ENCODE data around the gene TRAK1. TPM values are rescaled to one million over a fixed set of nuclear protein-coding genes. Genes with fewer than 3 reads are reported as not detected.

TRAK1 gene
- total and polyA plus RNA-seq, 10 of the 15 experiments (the other 5 are each of a cell fraction or from before 2014, with no cell fraction given) = 6.6 to 46.2 (median 23.7) TPM

DNA sequence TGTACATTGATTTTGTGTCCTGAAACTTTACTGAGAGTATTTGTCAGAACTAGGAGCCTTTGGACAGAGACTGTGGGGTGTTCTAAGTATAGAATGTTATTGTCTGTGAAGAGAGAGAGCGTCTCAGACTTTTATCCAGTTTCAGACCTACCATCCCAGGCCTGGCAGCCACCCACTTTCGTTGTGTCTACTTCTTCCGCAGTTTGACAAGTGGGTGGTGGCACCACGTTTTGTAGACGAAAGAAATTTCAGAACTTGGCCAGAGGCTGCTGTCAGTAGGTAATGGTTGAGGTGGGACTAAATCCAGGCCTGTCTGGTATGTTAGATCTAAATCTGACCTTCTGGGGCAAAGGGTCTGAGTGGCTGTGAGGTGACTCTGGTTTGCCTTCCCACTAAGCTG is 13.4 kb upstream of the TRAK1 start:
- in situ Hi-C loops (cut with MboI) (no loop called here), intact Hi-C loops (cut with micrococcal nuclease; ENCODE audit: unreplicated experiment) (no loop called here)
- no peak for FAIRE-seq
- 94% methylated on average over 5 of the region's 5 CpGs for WGBS (ENCODE audit: insufficient coverage, insufficient replicate concordance, low lambda C conversion rate, missing lambda C conversion rate)
- Histone ChIP-seq H4K20me1 (ENCODE audit: control insufficient read depth, insufficient read depth) (peaks cover 5% of the 10 kb centered on the region; the same call in 1 of the 2 replicates), H3K79me2 (ENCODE audit: control insufficient read depth, insufficient read depth, low read length) (peaks cover 80% of the 10 kb centered on the region), H3K9ac (ENCODE audit: control insufficient read depth, insufficient read depth, low read length) (no peak overlapping the region), H3K27me3 (replicated peaks in 1 of 2; ENCODE audit: control insufficient read depth in 2 of 2, insufficient read depth in 2 of 2, low read length in 1 of 2) (no peaks in the 10 kb centered on the region), H3K4me2 (ENCODE audit: control insufficient read depth, insufficient read depth) (no peak overlapping the region), H3K36me3 (ENCODE audit: control insufficient read depth in 2 of 2, insufficient read depth in 2 of 2, low read length in 1 of 2) (0 out of 4 replicates have a peak, but pooled peaks cover 0 to 6% of the 10 kb centered on the region in 2 experiments), H2AFZ (ENCODE audit: control insufficient read depth, low read depth, low read length) (no peak overlapping the region), H3K4me1 (ENCODE audit: control insufficient read depth, insufficient read depth, low read length) (peaks cover 27% of the 10 kb centered on the region), H3K9me3 (replicated peaks; ENCODE audit: control insufficient read depth, insufficient read depth, low read length) (peaks cover 5% of the 10 kb centered on the region; the same call in 2 of the 3 replicates), H3K27ac (ENCODE audit: control insufficient read depth, insufficient read depth) (no peak overlapping the region), H3K4me3 (no peak overlapping the region)
- no peak for DNase-seq (ENCODE audit: low read depth, low spot score)
- ChIA-PET SMC1A (ENCODE audit: uncharacterized antibody, unreplicated experiment) (interaction anchor here (1.1 to 1.8 kb wide), 2 partner anchors 22 to 23 kb away, joined by 3 to 4 read pairs; no protein-coding TSS in a partner anchor), CTCF (no interaction called here), RAD21 (ENCODE audit: unreplicated experiment) (no interaction called here), POLR2A (no interaction called here)
- BruUV-seq (replicated peaks) = no TSS peak
- no peak for ATAC-seq
- no peak for TF ChIP-seq BRCA1 (IDR thresholded peaks at IDR 0.05; ENCODE audit: low read depth, low read length)
- no peak for TF ChIP-seq WRNIP1 (IDR thresholded peaks at IDR 0.05; ENCODE audit: borderline replicate concordance, low read depth, low read length)
- no peak for TF ChIP-seq BHLHE40 (IDR thresholded peaks at IDR 0.05; ENCODE audit: borderline replicate concordance in 1 of 2, low read depth in 2 of 2, low read length in 1 of 2)
- TF ChIP-seq SIX5 (IDR thresholded peaks at IDR 0.05; ENCODE audit: low read depth, low read length, severe bottlenecking) = no peak
- TF ChIP-seq, protein P1, sequence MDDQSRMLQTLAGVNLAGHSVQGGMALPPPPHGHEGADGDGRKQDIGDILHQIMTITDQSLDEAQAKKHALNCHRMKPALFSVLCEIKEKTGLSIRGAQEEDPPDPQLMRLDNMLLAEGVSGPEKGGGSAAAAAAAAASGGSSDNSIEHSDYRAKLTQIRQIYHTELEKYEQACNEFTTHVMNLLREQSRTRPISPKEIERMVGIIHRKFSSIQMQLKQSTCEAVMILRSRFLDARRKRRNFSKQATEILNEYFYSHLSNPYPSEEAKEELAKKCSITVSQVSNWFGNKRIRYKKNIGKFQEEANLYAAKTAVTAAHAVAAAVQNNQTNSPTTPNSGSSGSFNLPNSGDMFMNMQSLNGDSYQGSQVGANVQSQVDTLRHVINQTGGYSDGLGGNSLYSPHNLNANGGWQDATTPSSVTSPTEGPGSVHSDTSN (IDR thresholded peaks at IDR 0.05; ENCODE audit: insufficient replicate concordance, low read depth, low read length) = no peak
- TF ChIP-seq ESRRA (IDR thresholded peaks at IDR 0.05; ENCODE audit: low read length) = no peak
- TF ChIP-seq, protein P2, sequence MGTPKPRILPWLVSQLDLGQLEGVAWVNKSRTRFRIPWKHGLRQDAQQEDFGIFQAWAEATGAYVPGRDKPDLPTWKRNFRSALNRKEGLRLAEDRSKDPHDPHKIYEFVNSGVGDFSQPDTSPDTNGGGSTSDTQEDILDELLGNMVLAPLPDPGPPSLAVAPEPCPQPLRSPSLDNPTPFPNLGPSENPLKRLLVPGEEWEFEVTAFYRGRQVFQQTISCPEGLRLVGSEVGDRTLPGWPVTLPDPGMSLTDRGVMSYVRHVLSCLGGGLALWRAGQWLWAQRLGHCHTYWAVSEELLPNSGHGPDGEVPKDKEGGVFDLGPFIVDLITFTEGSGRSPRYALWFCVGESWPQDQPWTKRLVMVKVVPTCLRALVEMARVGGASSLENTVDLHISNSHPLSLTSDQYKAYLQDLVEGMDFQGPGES (IDR thresholded peaks at IDR 0.05) = no peak
- no peak for TF ChIP-seq JUNB (IDR thresholded peaks at IDR 0.05)
- TF ChIP-seq IKZF1 (conservative IDR thresholded peaks at IDR 0.05) = no peak
- no peak for TF ChIP-seq SMC3 (IDR thresholded peaks at IDR 0.05; ENCODE audit: borderline replicate concordance, low read length)
- TF ChIP-seq GATAD2B (conservative IDR thresholded peaks at IDR 0.05; ENCODE audit: low read depth) = no peak
- TF ChIP-seq CHD2 (IDR thresholded peaks at IDR 0.05; ENCODE audit: borderline replicate concordance, low read depth, low read length) = no peak
- no peak for TF ChIP-seq CEBPB (IDR thresholded peaks at IDR 0.05; ENCODE audit: borderline replicate concordance in 1 of 2, low read depth in 2 of 2, low read length in 2 of 2)
- no peak for TF ChIP-seq IKZF2 (IDR thresholded peaks at IDR 0.05)
- TF ChIP-seq CBX5 (IDR thresholded peaks at IDR 0.05; ENCODE audit: low read depth) = no peak
- no peak for TF ChIP-seq CREM (IDR thresholded peaks at IDR 0.05; ENCODE audit: low read depth)

Measured in GM12878 (cell line).